GM06990 (cell line): ENCODE data around the gene LMX1B.

ENCODE experiments used
- DNase-seq: peaks from one replicate; pipeline ENCODE4 v3.0.0-alpha.2; 2011; ENCODE audit not compliant: insufficient read length; ENCODE audit errors: extremely low read depth
- H3K27me3 ChIP-seq: replicated peaks from 2 replicates; pipeline ENCODE4 v1.6.0; 2011; ENCODE audit warnings: low read length; ENCODE audit not compliant: control insufficient read depth, insufficient read depth
- H3K36me3 ChIP-seq: 2 replicates; pipeline ENCODE4 v1.5.1; 2011; ENCODE audit warnings: low read length; ENCODE audit not compliant: control insufficient read depth, insufficient read depth
- H3K4me3 ChIP-seq: replicated peaks from 2 replicates; pipeline ENCODE4 v1.5.1; 2011; ENCODE audit warnings: low read depth, mild to moderate bottlenecking, control low read depth, low read length
- CTCF ChIP-seq: IDR thresholded peaks from 2 replicates; pipeline ENCODE4 v1.5.1; 2011; ENCODE audit warnings: low read length, control low read depth, mild to moderate bottlenecking, inconsistent platforms; ENCODE audit not compliant: insufficient read depth, poor library complexity, severe bottlenecking

LMX1B gene

DNA sequence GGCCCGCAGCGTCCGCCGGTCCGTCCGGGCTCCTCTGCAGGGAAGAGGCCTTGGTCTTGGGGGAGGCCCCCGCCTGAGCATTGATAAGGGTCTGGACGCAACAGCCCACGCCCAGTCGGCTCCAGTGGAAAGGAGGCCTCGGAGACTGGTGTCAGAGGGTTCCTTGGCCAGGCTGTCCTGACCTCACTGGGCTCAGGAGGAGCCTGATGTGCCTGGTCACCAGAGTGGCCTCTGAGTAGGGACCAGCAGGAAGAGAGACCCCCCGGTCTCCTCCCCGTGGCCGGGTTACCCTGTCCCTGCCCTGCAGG is 13.2 kb downstream of the LMX1B start:
- TF ChIP-seq CTCF = no peak
- H3K27me3 ChIP-seq = peaks cover 11% of the 10 kb centered on the region
- no peak for DNase-seq
- no peak overlapping the region for H3K4me3 ChIP-seq
- no peaks in the 10 kb centered on the region for H3K36me3 ChIP-seq

GRCh38 chr9:126628146-126628545 is 14.4 kb downstream of the LMX1B start:
- Histone ChIP-seq H3K27me3 (peaks cover 10% of the 10 kb centered on the region), H3K36me3 (no peaks in the 10 kb centered on the region), H3K4me3 (no peak overlapping the region)
- DNase-seq = no peak
- no peak for TF ChIP-seq CTCF

DNA sequence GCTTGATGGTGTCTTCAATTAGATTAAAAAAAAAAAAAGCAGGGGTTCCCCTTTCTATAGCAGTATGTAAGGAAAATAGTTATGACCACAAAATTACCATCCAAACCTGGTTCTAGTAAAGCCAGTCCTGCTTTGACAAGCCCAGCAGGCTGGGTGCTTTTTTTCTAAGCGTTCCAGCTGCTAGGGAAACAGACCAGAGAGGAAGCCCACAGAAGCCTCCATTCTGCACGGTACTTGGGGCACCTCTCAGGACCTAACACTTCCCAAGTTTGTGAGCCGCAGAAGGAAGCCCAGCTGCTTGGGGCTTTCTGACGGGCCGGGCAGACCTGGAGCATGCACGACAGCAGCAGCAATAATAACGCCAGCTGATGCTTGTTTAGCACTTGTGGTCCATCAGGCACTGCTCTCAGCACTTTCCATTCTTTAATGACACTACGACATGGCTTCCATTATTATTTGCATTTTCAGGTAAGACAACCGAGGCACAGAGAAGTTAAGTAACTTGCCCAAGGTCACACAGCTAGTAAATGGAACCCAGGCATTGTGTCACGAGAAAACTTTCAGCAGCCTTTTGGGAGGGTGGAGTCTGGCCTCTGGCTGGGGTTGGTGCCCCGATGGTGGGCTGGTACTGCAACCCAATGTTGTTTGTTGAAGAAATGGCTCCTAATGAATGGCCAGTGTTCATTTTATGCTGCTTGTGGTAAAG is 15.4 kb downstream of the LMX1B start:
- TF ChIP-seq CTCF = no peak
- DNase-seq = no peak
- no peak overlapping the region for H3K4me3 ChIP-seq
- no peaks in the 10 kb centered on the region for H3K36me3 ChIP-seq
- peaks cover 11% of the 10 kb centered on the region for H3K27me3 ChIP-seq

- no peak overlapping the region for H3K4me3 ChIP-seq
- no peak for TF ChIP-seq CTCF
- no peak for DNase-seq
- no peaks in the 10 kb centered on the region for H3K36me3 ChIP-seq
- peaks cover 9% of the 10 kb centered on the region for H3K27me3 ChIP-seq
Observed at GRCh38 chr9:126630458-126631237, 16.9 kb downstream of the LMX1B start.

- no peak for DNase-seq
- TF ChIP-seq CTCF = no peak
- H3K36me3 ChIP-seq = no peaks in the 10 kb centered on the region
- H3K4me3 ChIP-seq = no peak overlapping the region
- peaks cover 8% of the 10 kb centered on the region for H3K27me3 ChIP-seq
Observed at GRCh38 chr9:126631254-126631653, 17.5 kb downstream of the LMX1B start.
